Measurements from ENCODE around the gene STYXL2.

STYXL2 gene

DNA sequence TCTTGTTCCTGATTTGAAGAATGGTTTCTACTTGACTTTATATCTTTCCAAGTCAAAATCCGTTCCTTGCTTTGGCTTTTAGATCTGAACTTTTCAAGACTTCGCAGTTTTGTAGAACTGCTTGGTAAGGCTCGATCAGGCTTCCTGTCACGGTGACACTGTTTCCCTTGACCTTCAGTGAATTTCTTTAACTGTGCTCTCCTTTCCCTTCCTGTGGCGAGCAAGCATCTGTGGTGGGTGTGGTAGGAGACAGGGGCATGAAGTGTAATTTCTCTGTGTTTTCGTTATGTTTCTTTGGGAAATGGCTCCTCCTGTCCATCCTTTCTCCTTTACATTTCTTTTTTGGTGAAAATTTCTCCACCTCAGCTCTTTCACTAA lies 10.4 kb downstream of the STYXL2 start:
- TF ChIP-seq SIN3A (IDR thresholded peaks at IDR 0.05; ENCODE audit: borderline replicate concordance, insufficient read depth, low read length) (no peak), POLR2AphosphoS5 (IDR thresholded peaks at IDR 0.05; ENCODE audit: low read depth, low read length) (no peak), TAF1 (IDR thresholded peaks at IDR 0.05; ENCODE audit: borderline replicate concordance, insufficient read depth, low read length) (no peak), FOXP2 (optimal IDR thresholded peaks at IDR 0.05; ENCODE audit: borderline replicate concordance, extremely low read depth, extremely low read length, insufficient read depth) (no peak)
- TF ChIP-seq, protein P1, sequence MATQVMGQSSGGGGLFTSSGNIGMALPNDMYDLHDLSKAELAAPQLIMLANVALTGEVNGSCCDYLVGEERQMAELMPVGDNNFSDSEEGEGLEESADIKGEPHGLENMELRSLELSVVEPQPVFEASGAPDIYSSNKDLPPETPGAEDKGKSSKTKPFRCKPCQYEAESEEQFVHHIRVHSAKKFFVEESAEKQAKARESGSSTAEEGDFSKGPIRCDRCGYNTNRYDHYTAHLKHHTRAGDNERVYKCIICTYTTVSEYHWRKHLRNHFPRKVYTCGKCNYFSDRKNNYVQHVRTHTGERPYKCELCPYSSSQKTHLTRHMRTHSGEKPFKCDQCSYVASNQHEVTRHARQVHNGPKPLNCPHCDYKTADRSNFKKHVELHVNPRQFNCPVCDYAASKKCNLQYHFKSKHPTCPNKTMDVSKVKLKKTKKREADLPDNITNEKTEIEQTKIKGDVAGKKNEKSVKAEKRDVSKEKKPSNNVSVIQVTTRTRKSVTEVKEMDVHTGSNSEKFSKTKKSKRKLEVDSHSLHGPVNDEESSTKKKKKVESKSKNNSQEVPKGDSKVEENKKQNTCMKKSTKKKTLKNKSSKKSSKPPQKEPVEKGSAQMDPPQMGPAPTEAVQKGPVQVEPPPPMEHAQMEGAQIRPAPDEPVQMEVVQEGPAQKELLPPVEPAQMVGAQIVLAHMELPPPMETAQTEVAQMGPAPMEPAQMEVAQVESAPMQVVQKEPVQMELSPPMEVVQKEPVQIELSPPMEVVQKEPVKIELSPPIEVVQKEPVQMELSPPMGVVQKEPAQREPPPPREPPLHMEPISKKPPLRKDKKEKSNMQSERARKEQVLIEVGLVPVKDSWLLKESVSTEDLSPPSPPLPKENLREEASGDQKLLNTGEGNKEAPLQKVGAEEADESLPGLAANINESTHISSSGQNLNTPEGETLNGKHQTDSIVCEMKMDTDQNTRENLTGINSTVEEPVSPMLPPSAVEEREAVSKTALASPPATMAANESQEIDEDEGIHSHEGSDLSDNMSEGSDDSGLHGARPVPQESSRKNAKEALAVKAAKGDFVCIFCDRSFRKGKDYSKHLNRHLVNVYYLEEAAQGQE (IDR thresholded peaks at IDR 0.05; ENCODE audit: insufficient read depth in 1 of 2, low read depth in 2 of 2, low read length in 2 of 2): no peak

DNA sequence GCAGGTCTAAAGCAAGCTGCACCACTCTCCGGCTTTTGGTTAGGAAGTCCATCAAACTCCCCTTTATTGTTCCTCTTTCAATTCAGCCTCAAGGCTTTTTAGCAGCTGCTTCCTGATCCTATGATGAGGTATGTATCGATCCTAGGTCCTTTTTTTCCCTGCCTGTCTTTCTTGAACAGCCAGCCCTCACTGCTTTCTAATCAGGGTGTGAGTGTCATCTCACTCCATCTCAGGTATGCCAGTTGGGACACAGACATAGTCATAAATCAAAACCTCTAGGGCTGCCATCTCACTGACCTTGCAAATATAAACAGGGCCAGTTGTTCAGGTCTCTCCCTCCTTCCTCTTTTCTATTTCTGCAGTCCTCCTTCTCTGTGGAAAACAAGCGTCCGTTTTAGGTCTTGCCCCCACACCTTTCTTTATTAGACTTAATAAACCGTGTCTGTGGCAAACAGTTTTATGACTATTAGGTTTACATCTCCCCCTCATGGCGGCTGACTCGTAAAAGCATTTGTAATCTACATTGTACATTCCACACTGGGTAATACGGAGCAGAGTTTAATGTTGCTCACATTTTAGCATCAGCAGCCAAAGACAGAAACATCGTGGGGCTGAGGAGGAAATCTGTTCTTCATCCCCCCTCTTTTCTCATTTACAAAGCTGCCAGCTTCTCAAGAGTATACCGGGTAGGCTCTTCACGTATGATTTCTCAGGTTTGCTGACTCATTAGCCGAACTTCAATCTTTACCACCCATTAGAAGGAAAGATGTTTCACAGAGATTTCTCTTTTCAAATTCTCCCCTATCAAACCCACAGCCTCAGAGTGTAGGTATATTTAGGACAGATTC lies 11.6 kb downstream of the STYXL2 start:
- TF ChIP-seq SIN3A (IDR thresholded peaks at IDR 0.05; ENCODE audit: borderline replicate concordance, insufficient read depth, low read length) (no peak), FOXP2 (optimal IDR thresholded peaks at IDR 0.05; ENCODE audit: borderline replicate concordance, extremely low read depth, extremely low read length, insufficient read depth) (no peak)
- TF ChIP-seq, protein P1 (IDR thresholded peaks at IDR 0.05; ENCODE audit: insufficient read depth in 1 of 2, low read depth in 2 of 2, low read length in 2 of 2): no peak

DNA sequence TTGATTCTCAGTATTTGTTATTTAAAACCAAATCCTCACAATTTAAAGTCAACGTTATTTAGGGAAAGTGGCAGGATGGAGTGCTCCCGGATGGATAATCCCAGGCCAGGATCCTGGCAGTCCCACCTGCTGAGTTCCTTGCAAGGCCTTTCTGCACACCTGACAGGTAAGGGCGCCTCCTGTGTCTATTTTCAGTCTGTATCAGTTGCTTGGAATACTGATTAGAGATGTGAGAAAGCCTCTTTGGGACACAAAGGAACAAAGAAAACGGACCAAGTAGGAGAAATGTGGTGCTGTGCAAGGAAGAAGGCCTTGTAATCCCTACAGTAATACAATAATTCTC lies 12.2 kb downstream of the STYXL2 start:
- TF ChIP-seq POLR2AphosphoS5 (IDR thresholded peaks at IDR 0.05; ENCODE audit: low read depth, low read length) (no peak), SIN3A (IDR thresholded peaks at IDR 0.05; ENCODE audit: borderline replicate concordance, insufficient read depth, low read length) (no peak), TAF1 (IDR thresholded peaks at IDR 0.05; ENCODE audit: borderline replicate concordance, insufficient read depth, low read length) (no peak), FOXP2 (optimal IDR thresholded peaks at IDR 0.05; ENCODE audit: borderline replicate concordance, extremely low read depth, extremely low read length, insufficient read depth) (no peak)
- TF ChIP-seq, protein P1 (IDR thresholded peaks at IDR 0.05; ENCODE audit: insufficient read depth in 1 of 2, low read depth in 2 of 2, low read length in 2 of 2): no peak

DNA sequence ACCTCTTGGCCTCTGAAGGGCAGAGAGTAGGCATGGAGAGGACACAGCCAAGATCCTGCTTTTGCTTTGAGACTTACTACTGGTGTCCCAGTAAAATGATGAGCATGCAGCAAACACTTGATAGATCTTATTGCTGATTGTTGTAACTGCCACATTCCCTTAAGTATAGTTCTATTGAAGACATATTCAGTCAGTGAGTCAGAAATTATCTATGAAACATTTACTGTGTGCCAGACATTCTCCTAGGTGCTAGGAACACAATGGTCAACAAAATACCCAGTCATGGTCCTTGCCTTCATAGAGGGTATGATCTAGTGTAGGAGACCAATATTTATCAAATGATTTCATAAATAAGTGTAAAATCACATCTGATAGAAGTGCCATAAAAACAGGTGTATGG lies 13.6 kb downstream of the STYXL2 start:
- TF ChIP-seq TAF1 (IDR thresholded peaks at IDR 0.05; ENCODE audit: borderline replicate concordance, insufficient read depth, low read length): no peak
- no peak for TF ChIP-seq POLR2AphosphoS5 (IDR thresholded peaks at IDR 0.05; ENCODE audit: low read depth, low read length)
- TF ChIP-seq, protein P1 (IDR thresholded peaks at IDR 0.05; ENCODE audit: insufficient read depth in 1 of 2, low read depth in 2 of 2, low read length in 2 of 2): no peak
- TF ChIP-seq FOXP2 (optimal IDR thresholded peaks at IDR 0.05; ENCODE audit: borderline replicate concordance, extremely low read depth, extremely low read length, insufficient read depth): no peak
- no peak for TF ChIP-seq SIN3A (IDR thresholded peaks at IDR 0.05; ENCODE audit: borderline replicate concordance, insufficient read depth, low read length)
